ENCODE data around the gene CD93. TPM values are rescaled to one million over a fixed set of nuclear protein-coding genes. Genes with fewer than 3 reads are reported as not detected.

Gene CD93
- total RNA-seq, 1 donor from 2014 or later, result 1.0 TPM

DNA sequence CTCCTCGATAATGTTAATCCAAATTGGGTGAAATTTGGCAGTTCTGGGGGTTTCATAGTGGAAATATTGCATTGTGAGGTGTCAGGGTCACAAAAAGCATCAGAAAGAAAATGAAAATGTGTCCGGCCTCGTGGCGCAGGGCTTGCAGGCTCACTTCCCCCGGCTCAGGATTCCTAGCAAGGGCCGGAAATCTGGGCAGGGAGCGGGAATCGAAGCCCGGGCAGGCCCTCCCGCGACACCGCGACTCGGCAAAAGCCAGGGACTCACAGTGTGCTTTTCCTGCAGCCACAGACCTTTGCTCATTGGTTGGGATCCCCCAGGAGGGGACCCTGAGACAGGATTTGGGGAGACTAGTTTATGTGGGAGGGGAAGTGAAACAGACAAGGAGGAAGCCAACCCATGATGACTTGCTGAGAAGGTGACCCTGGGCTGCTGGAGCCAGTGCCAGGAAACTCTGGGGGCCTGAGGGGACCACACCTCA lies 847 bp upstream of the CD93 start:
- no peak for DNase-seq (ENCODE audit: low read depth)
- Histone ChIP-seq H3K27me3 (ENCODE audit: control insufficient read depth, insufficient read depth, low read length) (no peaks in the 10 kb centered on the region), H3K36me3 (ENCODE audit: control insufficient read depth, insufficient read depth, low read length) (no peaks in the 10 kb centered on the region), H3K4me3 (ENCODE audit: low read depth, low read length) (no peak overlapping the region)
- TF ChIP-seq CTCF (IDR thresholded peaks at IDR 0.05; ENCODE audit: insufficient read depth, low read length, poor library complexity, severe bottlenecking), result no peak

DNA sequence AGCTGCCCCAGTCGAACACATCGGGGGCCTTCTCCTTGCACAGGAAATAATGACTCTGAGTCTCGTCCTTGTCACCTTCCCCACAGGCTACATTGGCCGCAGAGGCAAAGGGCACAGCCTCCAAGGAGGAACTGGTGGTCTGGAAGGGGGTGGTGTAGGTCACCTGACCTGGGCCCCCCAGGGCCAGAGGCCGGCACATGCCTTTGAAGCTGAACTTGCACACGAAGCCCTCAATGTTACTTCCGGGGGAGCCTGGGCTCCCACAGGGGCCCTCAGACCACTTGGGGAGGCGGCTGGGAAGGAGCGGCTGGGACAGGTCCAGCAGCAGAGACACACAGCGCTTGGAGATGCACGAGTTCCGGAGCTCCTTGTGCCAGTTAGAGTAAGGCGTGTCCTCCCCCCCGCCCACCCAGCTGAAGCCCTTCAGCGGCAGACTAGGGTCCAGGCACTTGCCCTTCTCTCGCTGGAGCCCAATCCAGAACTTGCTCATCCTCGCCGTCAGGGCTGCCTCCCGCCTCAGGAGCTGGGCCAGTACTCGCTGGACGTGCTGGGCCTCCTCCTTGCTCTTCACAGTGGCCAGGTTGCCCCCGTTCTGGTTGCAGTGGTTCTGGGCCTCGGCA lies 578 bp downstream of the CD93 start:
- Histone ChIP-seq H3K27me3 (ENCODE audit: control insufficient read depth, insufficient read depth, low read length) (no peaks in the 10 kb centered on the region), H3K4me3 (ENCODE audit: low read depth, low read length) (no peak overlapping the region), H3K36me3 (ENCODE audit: control insufficient read depth, insufficient read depth, low read length) (no peaks in the 10 kb centered on the region)
- no peak for TF ChIP-seq CTCF (IDR thresholded peaks at IDR 0.05; ENCODE audit: insufficient read depth, low read length, poor library complexity, severe bottlenecking)
- no peak for DNase-seq (ENCODE audit: low read depth)

DNA sequence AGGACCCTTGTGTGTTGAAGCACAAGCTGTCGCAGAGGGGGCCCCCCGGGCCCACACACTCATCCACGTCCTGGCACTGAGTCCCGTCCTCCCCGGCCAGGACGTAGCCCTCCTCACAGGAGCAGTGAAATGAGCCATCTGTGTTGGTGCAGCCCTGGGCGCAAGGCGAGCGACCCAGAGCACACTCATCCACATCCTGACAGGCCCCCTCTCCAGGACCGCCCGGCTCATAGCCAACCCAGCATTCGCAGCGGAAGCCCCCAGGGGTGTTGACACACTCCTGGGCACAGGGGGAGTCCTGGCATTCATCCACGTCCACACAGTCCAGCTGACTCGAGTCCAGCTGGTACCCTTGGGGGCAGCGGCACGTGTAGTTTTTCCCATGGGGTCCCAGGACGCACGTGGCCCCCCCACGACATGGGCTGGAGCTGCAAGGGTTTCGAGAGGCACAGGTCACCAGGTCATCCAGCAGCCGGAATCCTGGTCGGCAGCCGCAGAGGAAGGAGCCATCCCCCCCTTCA lies 1.2 kb downstream of the CD93 start:
- no peak overlapping the region for H3K4me3 ChIP-seq (ENCODE audit: low read depth, low read length)
- DNase-seq (ENCODE audit: low read depth), result no peak
- H3K36me3 ChIP-seq (ENCODE audit: control insufficient read depth, insufficient read depth, low read length), result no peaks in the 10 kb centered on the region
- no peak for TF ChIP-seq CTCF (IDR thresholded peaks at IDR 0.05; ENCODE audit: insufficient read depth, low read length, poor library complexity, severe bottlenecking)
- H3K27me3 ChIP-seq (ENCODE audit: control insufficient read depth, insufficient read depth, low read length), result no peaks in the 10 kb centered on the region

DNA sequence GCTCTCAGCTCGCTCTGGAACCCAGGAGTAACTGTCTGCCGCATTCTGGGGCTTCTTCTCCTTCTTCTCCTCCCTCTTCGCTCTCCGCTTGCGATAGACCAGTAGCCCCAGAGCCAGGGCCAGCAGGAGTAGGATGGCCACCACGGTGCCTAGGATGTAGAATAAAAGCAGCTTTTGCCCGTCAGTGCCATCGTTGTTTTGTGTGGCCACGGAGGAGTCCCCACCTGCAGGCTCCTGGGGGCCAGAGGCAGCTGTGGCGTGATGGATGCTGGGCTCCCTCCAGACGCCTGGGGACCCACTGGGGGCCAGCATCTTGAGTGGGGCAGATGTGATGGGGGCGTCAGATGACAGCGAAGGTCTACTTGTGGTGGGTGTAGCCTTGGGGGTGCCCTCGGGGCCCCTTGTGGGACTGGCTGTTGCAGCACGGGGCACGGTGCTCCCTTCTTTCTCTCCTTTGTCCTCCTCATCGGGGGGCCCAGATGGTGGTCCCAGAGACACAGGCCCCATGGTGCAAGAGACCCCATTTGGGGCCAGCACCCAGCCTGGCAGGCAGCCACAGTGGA lies 1.8 kb downstream of the CD93 start:
- DNase-seq (ENCODE audit: low read depth), result no peak
- no peak overlapping the region for H3K4me3 ChIP-seq (ENCODE audit: low read depth, low read length)
- TF ChIP-seq CTCF (IDR thresholded peaks at IDR 0.05; ENCODE audit: insufficient read depth, low read length, poor library complexity, severe bottlenecking), result no peak
- H3K27me3 ChIP-seq (ENCODE audit: control insufficient read depth, insufficient read depth, low read length), result no peaks in the 10 kb centered on the region
- no peaks in the 10 kb centered on the region for H3K36me3 ChIP-seq (ENCODE audit: control insufficient read depth, insufficient read depth, low read length)

- TF ChIP-seq CTCF (IDR thresholded peaks at IDR 0.05; ENCODE audit: insufficient read depth, low read length, poor library complexity, severe bottlenecking), result no peak
- DNase-seq (ENCODE audit: low read depth), result no peak
- no peaks in the 10 kb centered on the region for H3K36me3 ChIP-seq (ENCODE audit: control insufficient read depth, insufficient read depth, low read length)
- H3K4me3 ChIP-seq (ENCODE audit: low read depth, low read length), result no peak overlapping the region
- peaks cover 3% of the 10 kb centered on the region for H3K27me3 ChIP-seq (ENCODE audit: control insufficient read depth, insufficient read depth, low read length)
These were observed 2.4 kb downstream of the CD93 start for GRCh38 chr20:23083553-23084220.
